Measurements from ENCODE around the gene TRIM9. TPM values are rescaled to one million over a fixed set of nuclear protein-coding genes. Genes with fewer than 3 reads are reported as not detected.

TRIM9 gene
- total RNA-seq, 1 experiment from 2014 or later, result 2.6 TPM

DNA sequence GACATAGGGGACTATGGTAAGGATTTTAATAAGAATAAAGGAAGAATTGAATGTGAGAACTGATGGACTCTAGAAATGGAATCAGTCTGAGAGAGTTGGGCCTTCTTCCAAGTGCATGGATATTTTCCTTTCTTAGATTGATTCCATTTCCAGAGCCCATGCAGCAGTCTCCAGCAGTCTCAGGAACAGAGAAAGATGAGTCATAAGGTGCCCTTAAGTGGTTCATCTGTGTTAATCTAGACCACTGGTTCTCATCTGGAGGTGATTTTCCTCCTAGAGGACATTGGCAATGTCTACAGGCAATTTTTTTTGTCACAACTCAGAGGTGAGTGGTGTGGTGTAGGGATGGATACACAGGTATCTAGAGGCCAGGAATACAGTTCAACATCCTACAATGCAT lies 25.9 kb downstream of the TRIM9 start:
- no peak for TF ChIP-seq EZH2phosphoT487 (IDR thresholded peaks at IDR 0.05; ENCODE audit: borderline replicate concordance, low read length)
- TF ChIP-seq, protein P1, sequence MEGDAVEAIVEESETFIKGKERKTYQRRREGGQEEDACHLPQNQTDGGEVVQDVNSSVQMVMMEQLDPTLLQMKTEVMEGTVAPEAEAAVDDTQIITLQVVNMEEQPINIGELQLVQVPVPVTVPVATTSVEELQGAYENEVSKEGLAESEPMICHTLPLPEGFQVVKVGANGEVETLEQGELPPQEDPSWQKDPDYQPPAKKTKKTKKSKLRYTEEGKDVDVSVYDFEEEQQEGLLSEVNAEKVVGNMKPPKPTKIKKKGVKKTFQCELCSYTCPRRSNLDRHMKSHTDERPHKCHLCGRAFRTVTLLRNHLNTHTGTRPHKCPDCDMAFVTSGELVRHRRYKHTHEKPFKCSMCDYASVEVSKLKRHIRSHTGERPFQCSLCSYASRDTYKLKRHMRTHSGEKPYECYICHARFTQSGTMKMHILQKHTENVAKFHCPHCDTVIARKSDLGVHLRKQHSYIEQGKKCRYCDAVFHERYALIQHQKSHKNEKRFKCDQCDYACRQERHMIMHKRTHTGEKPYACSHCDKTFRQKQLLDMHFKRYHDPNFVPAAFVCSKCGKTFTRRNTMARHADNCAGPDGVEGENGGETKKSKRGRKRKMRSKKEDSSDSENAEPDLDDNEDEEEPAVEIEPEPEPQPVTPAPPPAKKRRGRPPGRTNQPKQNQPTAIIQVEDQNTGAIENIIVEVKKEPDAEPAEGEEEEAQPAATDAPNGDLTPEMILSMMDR (conservative IDR thresholded peaks at IDR 0.05; ENCODE audit: low read depth, low read length), result no peak
- no peak for TF ChIP-seq EZH2 (IDR thresholded peaks at IDR 0.05; ENCODE audit: low read length, unreplicated experiment)
- H3K9me2 ChIP-seq (replicated peaks; ENCODE audit: low read length), result 0 out of 2 replicates have a peak, but pooled peaks cover 4% of the 10 kb centered on the region
- DNase-seq (no peak), ATAC-seq (no peak; the same call in none of the 2 replicates)
- CTCF ChIA-PET, result no interaction called here
- H3K36me3 ChIP-seq (ENCODE audit: low read depth, low read length), result no peaks in the 10 kb centered on the region
- H3K79me2 ChIP-seq (ENCODE audit: low read length), result no peaks in the 10 kb centered on the region
- no peaks in the 10 kb centered on the region for H3K9me3 ChIP-seq (ENCODE audit: low read length)
- no peak overlapping the region for H3K4me3 ChIP-seq (ENCODE audit: low read length)
- POLR2A ChIA-PET (ENCODE audit: unreplicated experiment), result no interaction called here
- H2AFZ ChIP-seq (ENCODE audit: low read length), result no peak overlapping the region
- intact Hi-C loops (cut with micrococcal nuclease), result no loop called here
- no peaks in the 10 kb centered on the region for H3K27me3 ChIP-seq (ENCODE audit: low read length)
- H3F3A ChIP-seq (ENCODE audit: low read length, unreplicated experiment), result no peaks in the 10 kb centered on the region
- no peak overlapping the region for H3K27ac ChIP-seq (ENCODE audit: low read length)
- no peaks in the 10 kb centered on the region for H3K4me1 ChIP-seq (ENCODE audit: insufficient read depth, low read length)
- H4K20me1 ChIP-seq (ENCODE audit: low read length), result no peaks in the 10 kb centered on the region
- H3K9ac ChIP-seq (ENCODE audit: low read length), result no peak overlapping the region
- no peak overlapping the region for H3K4me2 ChIP-seq (ENCODE audit: low read length)
- BruUV-seq (replicated peaks), result no TSS peak

- Histone ChIP-seq H3K36me3 (ENCODE audit: low read depth, low read length) (no peaks in the 10 kb centered on the region), H3K9me3 (ENCODE audit: low read length) (no peaks in the 10 kb centered on the region), H3K27me3 (ENCODE audit: low read length) (no peaks in the 10 kb centered on the region), H3K9me2 (replicated peaks; ENCODE audit: low read length) (0 out of 2 replicates have a peak, but pooled peaks cover 4% of the 10 kb centered on the region), H3K4me3 (ENCODE audit: low read length) (no peak overlapping the region), H3K9ac (ENCODE audit: low read length) (no peak overlapping the region), H3K4me2 (ENCODE audit: low read length) (no peak overlapping the region), H3F3A (ENCODE audit: low read length, unreplicated experiment) (no peaks in the 10 kb centered on the region), H2AFZ (ENCODE audit: low read length) (no peak overlapping the region), H3K4me1 (ENCODE audit: insufficient read depth, low read length) (no peaks in the 10 kb centered on the region), H3K27ac (ENCODE audit: low read length) (no peak overlapping the region), H4K20me1 (ENCODE audit: low read length) (no peaks in the 10 kb centered on the region), H3K79me2 (ENCODE audit: low read length) (no peaks in the 10 kb centered on the region)
- no peak for ATAC-seq
- intact Hi-C loops (cut with micrococcal nuclease), result no loop called here
- POLR2A ChIA-PET (ENCODE audit: unreplicated experiment), result no interaction called here
- CTCF ChIA-PET, result no interaction called here
- TF ChIP-seq EZH2phosphoT487 (IDR thresholded peaks at IDR 0.05; ENCODE audit: borderline replicate concordance, low read length) (no peak), EZH2 (IDR thresholded peaks at IDR 0.05; ENCODE audit: low read length, unreplicated experiment) (no peak)
- TF ChIP-seq, protein P1 (conservative IDR thresholded peaks at IDR 0.05; ENCODE audit: low read depth, low read length), result no peak
- no peak for DNase-seq
- BruUV-seq (replicated peaks), result no TSS peak
Measured at GRCh38 chr14:51068268-51068667, 26.6 kb downstream of the TRIM9 start.

DNA sequence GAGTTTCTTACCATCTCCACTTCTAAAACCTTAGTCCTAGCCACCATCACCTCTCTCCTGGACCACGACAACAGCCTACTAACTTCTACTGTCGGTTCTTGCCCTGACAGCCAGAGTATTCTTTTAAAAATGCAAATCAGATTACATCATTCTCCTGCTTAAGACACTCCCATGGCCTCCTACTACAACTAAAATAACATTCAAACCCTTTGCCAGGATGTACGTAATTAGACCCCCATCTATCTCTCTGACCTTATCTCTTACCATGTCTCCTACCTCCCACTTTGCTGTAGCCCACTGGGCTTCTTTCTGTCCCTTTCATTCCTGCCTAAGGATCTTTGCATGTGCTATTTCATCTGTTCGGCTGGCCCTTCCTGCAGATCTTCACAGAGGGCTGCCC lies 27.6 kb downstream of the TRIM9 start:
- intact Hi-C loops (cut with micrococcal nuclease), result no loop called here
- Histone ChIP-seq H4K20me1 (ENCODE audit: low read length) (no peaks in the 10 kb centered on the region), H3K9me2 (replicated peaks; ENCODE audit: low read length) (0 out of 2 replicates have a peak, but pooled peaks cover 4% of the 10 kb centered on the region), H3K9ac (ENCODE audit: low read length) (no peak overlapping the region), H3K9me3 (ENCODE audit: low read length) (no peaks in the 10 kb centered on the region), H3K4me2 (ENCODE audit: low read length) (no peak overlapping the region), H3K27ac (ENCODE audit: low read length) (no peak overlapping the region), H3K36me3 (ENCODE audit: low read depth, low read length) (no peaks in the 10 kb centered on the region), H2AFZ (ENCODE audit: low read length) (no peak overlapping the region), H3K4me1 (ENCODE audit: insufficient read depth, low read length) (no peaks in the 10 kb centered on the region), H3K79me2 (ENCODE audit: low read length) (no peaks in the 10 kb centered on the region), H3F3A (ENCODE audit: low read length, unreplicated experiment) (no peaks in the 10 kb centered on the region), H3K27me3 (ENCODE audit: low read length) (no peaks in the 10 kb centered on the region), H3K4me3 (ENCODE audit: low read length) (no peak overlapping the region)
- CTCF ChIA-PET, result no interaction called here
- TF ChIP-seq EZH2phosphoT487 (IDR thresholded peaks at IDR 0.05; ENCODE audit: borderline replicate concordance, low read length) (no peak), EZH2 (IDR thresholded peaks at IDR 0.05; ENCODE audit: low read length, unreplicated experiment) (no peak)
- TF ChIP-seq, protein P1 (conservative IDR thresholded peaks at IDR 0.05; ENCODE audit: low read depth, low read length), result no peak
- no peak for DNase-seq
- BruUV-seq (replicated peaks), result no TSS peak
- POLR2A ChIA-PET (ENCODE audit: unreplicated experiment), result no interaction called here
- no peak for ATAC-seq
